HEK293 (cell line): Measurements from ENCODE around the gene ZNF446.
A peak's percentile ranks its signal among the peaks of the same experiment; 100 is the strongest.

Source experiments
- PRDM2 ChIP-seq: fragments of 450-650 bp; formaldehyde crosslinking; IDR thresholded peaks from 2 replicates; pipeline ENCODE4 v1.5.1; 2016; ENCODE audit warnings: missing biosample characterization, missing genetic modification characterization, borderline replicate concordance
- REPIN1 ChIP-seq: fragments of 450-650 bp; formaldehyde crosslinking; IDR thresholded peaks from 2 replicates; pipeline ENCODE4 v1.5.1; 2017; ENCODE audit warnings: missing biosample characterization, missing genetic modification characterization, low read depth
- ZBTB7A ChIP-seq: fragments of 450-650 bp; formaldehyde crosslinking; IDR thresholded peaks from 2 replicates; pipeline ENCODE4 v1.5.1; 2016; ENCODE audit warnings: low read depth, missing biosample characterization, missing genetic modification characterization
- ZNF157 ChIP-seq: fragments of 450-650 bp; formaldehyde crosslinking; IDR thresholded peaks from 2 replicates; pipeline ENCODE4 v1.5.1; 2016; ENCODE audit warnings: missing biosample characterization, missing genetic modification characterization
- ZNF311 ChIP-seq: fragments of 450-650 bp; formaldehyde crosslinking; IDR thresholded peaks from 2 replicates; pipeline ENCODE4 v1.5.1; 2017; ENCODE audit warnings: missing biosample characterization, missing genetic modification characterization, borderline replicate concordance
- ZNF362 ChIP-seq: fragments of 450-650 bp; formaldehyde crosslinking; IDR thresholded peaks from 2 replicates; pipeline ENCODE4 v1.5.1; 2016; ENCODE audit warnings: missing biosample characterization, missing genetic modification characterization
- ZNF416 ChIP-seq: fragments of 450-650 bp; formaldehyde crosslinking; IDR thresholded peaks from 2 replicates; pipeline ENCODE4 v1.5.1; 2016; ENCODE audit warnings: missing biosample characterization, missing genetic modification characterization
- ZNF521 ChIP-seq: fragments of 450-650 bp; formaldehyde crosslinking; IDR thresholded peaks from 2 replicates; pipeline ENCODE4 v1.5.1; 2017; ENCODE audit warnings: missing biosample characterization, mild to moderate bottlenecking, missing genetic modification characterization
- ZNF596 ChIP-seq: fragments of 450-650 bp; IDR thresholded peaks from 2 replicates; pipeline ENCODE4 v1.5.0; 2018; ENCODE audit warnings: missing biosample characterization, mild to moderate bottlenecking, missing genetic modification characterization, moderate library complexity
- ZNF664 ChIP-seq: fragments of 450-650 bp; formaldehyde crosslinking; IDR thresholded peaks from 2 replicates; pipeline ENCODE4 v1.5.1; 2016; ENCODE audit warnings: missing biosample characterization, missing genetic modification characterization
- ZNF747 ChIP-seq: fragments of 450-650 bp; formaldehyde crosslinking; IDR thresholded peaks from 2 replicates; pipeline ENCODE4 v1.5.1; 2016; ENCODE audit warnings: missing biosample characterization, missing genetic modification characterization
- ZXDB ChIP-seq: fragments of 450-650 bp; formaldehyde crosslinking; IDR thresholded peaks from 2 replicates; pipeline ENCODE4 v1.5.1; 2016; ENCODE audit warnings: missing biosample characterization, missing genetic modification characterization
- TF ChIP-seq, protein P1 (sequence below): fragments of 450-650 bp; formaldehyde crosslinking; IDR thresholded peaks from 2 replicates; pipeline ENCODE4 v1.5.1; 2016; ENCODE audit warnings: missing biosample characterization, missing genetic modification characterization
- TF ChIP-seq, protein P2 (sequence below): fragments of 450-650 bp; formaldehyde crosslinking; conservative IDR thresholded peaks from 2 replicates; pipeline ENCODE4 v1.5.1; 2016; ENCODE audit warnings: low read depth, missing biosample characterization, missing genetic modification characterization
- TF ChIP-seq, protein P3 (sequence below): fragments of 450-650 bp; formaldehyde crosslinking; IDR thresholded peaks from 2 replicates; pipeline ENCODE4 v1.5.1; 2016; ENCODE audit warnings: missing biosample characterization, missing genetic modification characterization
- TF ChIP-seq, protein P4 (sequence below): fragments of 450-650 bp; formaldehyde crosslinking; IDR thresholded peaks from 2 replicates; pipeline ENCODE4 v1.5.1; 2016; ENCODE audit warnings: missing biosample characterization, missing genetic modification characterization
- TF ChIP-seq, protein P5 (sequence below): fragments of 450-650 bp; formaldehyde crosslinking; IDR thresholded peaks from 2 replicates; pipeline ENCODE4 v1.5.1; 2016; ENCODE audit warnings: missing biosample characterization, missing genetic modification characterization

ZNF446 gene

DNA sequence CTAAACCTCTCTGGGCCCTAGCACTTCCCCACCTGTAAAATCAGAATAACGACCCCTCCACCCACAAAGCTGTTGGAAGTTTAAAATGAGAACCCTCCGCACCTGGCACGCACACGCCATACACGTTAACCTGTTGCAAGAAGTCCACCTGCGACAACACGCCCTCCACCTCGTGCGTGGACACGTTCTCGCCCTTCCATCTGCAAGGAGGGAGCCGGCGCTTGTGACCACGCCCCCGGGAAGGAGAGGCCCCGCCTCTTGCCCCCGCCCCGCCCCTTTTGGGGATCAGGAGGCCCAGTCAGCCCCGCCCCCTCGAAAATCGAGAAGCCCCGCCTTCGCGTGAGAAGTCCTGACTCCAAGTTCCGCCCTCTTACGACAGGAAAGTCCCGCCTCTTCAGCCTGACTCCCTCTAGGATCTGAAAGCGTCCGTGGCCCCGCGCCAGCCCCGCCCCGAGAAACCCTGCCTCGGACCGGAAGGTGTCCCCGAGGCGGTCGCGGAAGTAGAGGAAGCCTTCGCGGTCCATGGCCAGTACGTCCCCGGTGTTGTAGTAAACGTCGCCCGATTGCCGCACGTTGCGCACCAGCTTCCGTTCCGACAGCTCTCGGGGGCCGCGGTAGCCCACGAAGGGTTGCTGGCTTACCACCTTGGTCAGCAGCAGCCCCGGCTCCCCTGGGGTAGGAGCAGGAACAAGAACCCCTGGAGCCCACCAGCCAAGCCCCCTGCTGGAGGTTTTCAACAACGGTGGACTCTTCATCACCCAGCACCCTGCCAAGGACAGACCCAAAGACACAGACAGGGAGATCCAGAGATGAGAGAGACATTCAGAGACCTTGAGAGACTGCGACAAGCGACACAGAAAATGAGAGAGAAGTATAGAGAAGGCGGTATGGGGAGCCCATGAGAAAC is 23.1 kb downstream of the ZNF446 start (continued):
- TF ChIP-seq, protein P1, sequence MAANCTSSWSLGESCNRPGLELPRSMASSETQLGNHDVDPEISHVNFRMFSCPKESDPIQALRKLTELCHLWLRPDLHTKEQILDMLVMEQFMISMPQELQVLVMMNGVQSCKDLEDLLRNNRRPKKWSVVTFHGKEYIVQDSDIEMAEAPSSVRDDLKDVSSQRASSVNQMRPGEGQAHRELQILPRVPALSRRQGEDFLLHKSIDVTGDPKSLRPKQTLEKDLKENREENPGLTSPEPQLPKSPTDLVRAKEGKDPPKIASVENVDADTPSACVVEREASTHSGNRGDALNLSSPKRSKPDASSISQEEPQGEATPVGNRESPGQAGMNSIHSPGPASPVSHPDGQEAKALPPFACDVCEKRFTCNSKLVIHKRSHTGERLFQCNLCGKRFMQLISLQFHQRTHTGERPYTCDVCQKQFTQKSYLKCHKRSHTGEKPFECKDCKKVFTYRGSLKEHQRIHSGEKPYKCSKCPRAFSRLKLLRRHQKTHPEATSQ, result no peak
- TF ChIP-seq REPIN1 (tag by site-specific recombination) (peak; percentile 71; the same call in 1 of the 2 replicates), ZNF596 (tag by site-specific recombination) (no peak), ZNF521 (tag by site-specific recombination) (no peak), ZNF664 (tag by site-specific recombination) (0 out of 2 replicates have a peak, but pooled peaks have one; percentile 12), ZNF416 (tag by site-specific recombination) (no peak), PRDM2 (tag by site-specific recombination) (no peak), ZNF362 (tag by site-specific recombination) (no peak), ZXDB (tag by site-specific recombination) (peak; percentile 99), ZNF311 (tag by site-specific recombination) (no peak), ZBTB7A (tag by site-specific recombination) (no peak), ZNF747 (tag by site-specific recombination) (no peak), ZNF157 (tag by site-specific recombination) (no peak)
- TF ChIP-seq, protein P2, sequence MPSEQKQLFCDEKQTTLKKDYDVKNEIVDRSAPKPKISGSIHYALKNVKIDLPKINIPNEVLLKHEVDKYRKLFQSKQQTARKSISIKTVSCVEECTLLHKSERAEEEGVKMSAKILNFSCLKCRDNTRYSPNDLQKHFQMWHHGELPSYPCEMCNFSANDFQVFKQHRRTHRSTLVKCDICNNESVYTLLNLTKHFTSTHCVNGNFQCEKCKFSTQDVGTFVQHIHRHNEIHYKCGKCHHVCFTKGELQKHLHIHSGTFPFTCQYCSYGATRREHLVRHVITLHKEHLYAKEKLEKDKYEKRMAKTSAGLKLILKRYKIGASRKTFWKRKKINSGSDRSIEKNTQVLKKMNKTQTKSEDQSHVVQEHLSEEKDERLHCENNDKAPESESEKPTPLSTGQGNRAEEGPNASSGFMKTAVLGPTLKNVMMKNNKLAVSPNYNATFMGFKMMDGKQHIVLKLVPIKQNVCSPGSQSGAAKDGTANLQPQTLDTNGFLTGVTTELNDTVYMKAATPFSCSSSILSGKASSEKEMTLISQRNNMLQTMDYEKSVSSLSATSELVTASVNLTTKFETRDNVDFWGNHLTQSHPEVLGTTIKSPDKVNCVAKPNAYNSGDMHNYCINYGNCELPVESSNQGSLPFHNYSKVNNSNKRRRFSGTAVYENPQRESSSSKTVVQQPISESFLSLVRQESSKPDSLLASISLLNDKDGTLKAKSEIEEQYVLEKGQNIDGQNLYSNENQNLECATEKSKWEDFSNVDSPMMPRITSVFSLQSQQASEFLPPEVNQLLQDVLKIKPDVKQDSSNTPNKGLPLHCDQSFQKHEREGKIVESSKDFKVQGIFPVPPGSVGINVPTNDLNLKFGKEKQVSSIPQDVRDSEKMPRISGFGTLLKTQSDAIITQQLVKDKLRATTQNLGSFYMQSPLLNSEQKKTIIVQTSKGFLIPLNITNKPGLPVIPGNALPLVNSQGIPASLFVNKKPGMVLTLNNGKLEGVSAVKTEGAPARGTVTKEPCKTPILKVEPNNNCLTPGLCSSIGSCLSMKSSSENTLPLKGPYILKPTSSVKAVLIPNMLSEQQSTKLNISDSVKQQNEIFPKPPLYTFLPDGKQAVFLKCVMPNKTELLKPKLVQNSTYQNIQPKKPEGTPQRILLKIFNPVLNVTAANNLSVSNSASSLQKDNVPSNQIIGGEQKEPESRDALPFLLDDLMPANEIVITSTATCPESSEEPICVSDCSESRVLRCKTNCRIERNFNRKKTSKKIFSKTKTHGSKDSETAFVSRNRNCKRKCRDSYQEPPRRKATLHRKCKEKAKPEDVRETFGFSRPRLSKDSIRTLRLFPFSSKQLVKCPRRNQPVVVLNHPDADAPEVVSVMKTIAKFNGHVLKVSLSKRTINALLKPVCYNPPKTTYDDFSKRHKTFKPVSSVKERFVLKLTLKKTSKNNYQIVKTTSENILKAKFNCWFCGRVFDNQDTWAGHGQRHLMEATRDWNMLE (tag by site-specific recombination), result peak; percentile 93
- TF ChIP-seq, protein P3, sequence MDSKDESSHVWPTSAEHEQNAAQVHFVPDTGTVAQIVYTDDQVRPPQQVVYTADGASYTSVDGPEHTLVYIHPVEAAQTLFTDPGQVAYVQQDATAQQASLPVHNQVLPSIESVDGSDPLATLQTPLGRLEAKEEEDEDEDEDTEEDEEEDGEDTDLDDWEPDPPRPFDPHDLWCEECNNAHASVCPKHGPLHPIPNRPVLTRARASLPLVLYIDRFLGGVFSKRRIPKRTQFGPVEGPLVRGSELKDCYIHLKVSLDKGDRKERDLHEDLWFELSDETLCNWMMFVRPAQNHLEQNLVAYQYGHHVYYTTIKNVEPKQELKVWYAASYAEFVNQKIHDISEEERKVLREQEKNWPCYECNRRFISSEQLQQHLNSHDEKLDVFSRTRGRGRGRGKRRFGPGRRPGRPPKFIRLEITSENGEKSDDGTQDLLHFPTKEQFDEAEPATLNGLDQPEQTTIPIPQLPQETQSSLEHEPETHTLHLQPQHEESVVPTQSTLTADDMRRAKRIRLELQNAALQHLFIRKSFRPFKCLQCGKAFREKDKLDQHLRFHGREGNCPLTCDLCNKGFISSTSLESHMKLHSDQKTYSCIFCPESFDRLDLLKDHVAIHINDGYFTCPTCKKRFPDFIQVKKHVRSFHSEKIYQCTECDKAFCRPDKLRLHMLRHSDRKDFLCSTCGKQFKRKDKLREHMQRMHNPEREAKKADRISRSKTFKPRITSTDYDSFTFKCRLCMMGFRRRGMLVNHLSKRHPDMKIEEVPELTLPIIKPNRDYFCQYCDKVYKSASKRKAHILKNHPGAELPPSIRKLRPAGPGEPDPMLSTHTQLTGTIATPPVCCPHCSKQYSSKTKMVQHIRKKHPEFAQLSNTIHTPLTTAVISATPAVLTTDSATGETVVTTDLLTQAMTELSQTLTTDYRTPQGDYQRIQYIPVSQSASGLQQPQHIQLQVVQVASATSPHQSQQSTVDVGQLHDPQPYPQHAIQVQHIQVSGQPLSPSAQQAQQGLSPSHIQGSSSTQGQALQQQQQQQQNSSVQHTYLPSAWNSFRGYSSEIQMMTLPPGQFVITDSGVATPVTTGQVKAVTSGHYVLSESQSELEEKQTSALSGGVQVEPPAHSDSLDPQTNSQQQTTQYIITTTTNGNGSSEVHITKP (tag by site-specific recombination), result peak; percentile 41; the same call in 1 of the 2 replicates
- TF ChIP-seq, protein P4, sequence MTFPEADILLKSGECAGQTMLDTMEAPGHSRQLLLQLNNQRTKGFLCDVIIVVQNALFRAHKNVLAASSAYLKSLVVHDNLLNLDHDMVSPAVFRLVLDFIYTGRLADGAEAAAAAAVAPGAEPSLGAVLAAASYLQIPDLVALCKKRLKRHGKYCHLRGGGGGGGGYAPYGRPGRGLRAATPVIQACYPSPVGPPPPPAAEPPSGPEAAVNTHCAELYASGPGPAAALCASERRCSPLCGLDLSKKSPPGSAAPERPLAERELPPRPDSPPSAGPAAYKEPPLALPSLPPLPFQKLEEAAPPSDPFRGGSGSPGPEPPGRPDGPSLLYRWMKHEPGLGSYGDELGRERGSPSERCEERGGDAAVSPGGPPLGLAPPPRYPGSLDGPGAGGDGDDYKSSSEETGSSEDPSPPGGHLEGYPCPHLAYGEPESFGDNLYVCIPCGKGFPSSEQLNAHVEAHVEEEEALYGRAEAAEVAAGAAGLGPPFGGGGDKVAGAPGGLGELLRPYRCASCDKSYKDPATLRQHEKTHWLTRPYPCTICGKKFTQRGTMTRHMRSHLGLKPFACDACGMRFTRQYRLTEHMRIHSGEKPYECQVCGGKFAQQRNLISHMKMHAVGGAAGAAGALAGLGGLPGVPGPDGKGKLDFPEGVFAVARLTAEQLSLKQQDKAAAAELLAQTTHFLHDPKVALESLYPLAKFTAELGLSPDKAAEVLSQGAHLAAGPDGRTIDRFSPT (tag by site-specific recombination), result no peak
- TF ChIP-seq, protein P5, sequence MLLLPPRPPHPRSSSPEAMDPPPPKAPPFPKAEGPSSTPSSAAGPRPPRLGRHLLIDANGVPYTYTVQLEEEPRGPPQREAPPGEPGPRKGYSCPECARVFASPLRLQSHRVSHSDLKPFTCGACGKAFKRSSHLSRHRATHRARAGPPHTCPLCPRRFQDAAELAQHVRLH, result peak; percentile 100
